ENCODE results near the gene CRMP1. TPM values are rescaled to one million over a fixed set of nuclear protein-coding genes. Genes with fewer than 3 reads are reported as not detected.
A peak's percentile ranks its signal among the peaks of the same experiment; 100 is the strongest.

The CRMP1 gene
- total and polyA plus RNA-seq, 2 of the 4 experiments (the other 2 are of a cell fraction), result 4.1 to 7.4 TPM

DNA sequence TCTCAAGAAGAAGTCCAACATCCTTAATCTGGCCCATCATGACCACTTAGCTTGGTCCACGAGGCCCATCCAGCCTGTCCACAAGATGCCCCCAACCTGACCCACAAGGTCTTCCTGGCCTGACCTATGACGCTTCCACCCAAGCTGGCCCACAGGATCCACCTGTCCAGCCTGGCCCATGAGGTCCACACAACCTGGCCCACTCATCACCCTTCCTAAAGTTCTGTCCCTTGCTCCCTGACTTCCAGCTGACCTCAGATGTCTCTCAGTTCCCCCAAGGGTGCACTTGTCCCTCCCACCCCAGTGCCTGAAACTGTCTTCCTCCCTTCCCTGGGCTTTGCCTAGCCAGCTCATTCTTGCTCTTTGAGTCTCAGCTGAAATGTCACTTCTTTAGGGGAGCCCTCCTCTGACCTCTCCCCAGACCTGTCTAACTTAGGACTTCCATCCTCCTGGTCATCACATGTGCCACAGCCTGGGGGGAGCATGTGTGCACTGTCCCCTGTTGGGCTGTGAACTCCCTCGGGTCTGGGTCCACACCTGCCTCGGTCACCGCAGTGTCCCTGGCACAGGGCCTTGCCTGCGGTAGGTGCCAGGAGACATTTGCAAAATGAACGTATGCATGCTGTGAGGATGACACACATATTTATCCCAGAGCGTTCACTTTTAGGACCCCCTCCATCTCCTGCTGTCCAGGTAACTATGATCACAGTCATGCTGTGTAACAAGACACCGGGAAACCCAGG lies 120.2 kb downstream of the CRMP1 start:
- intact Hi-C loops (cut with micrococcal nuclease), result no loop called here
- DNase-seq, result no peak
- in situ Hi-C loops (cut with MboI; ENCODE audit: low sequenced_read_pairs), result no loop called here
- ChIA-PET POLR2A (ENCODE audit: unreplicated experiment) (no interaction called here), CTCF (no interaction called here)
- H3K4me3 ChIP-seq (ENCODE audit: insufficient read depth, low read depth, low read length), result no peak overlapping the region
- peak overlapping the region; percentile 69 for H2AFZ ChIP-seq (replicated peaks; ENCODE audit: low read length, poor library complexity)
- H2AK9ac ChIP-seq (replicated peaks; ENCODE audit: low read depth, low read length, poor library complexity), result peak overlapping the region; percentile 100
- H2BK15ac ChIP-seq (ENCODE audit: low read depth, low read length), result no peak overlapping the region
- H3K27me3 ChIP-seq (ENCODE audit: control insufficient read depth, insufficient read depth, low read length), result no peaks in the 10 kb centered on the region
- no peak overlapping the region for H3K9ac ChIP-seq (ENCODE audit: low read depth, low read length)
- peaks cover 13% of the 10 kb centered on the region for H3K4me1 ChIP-seq (ENCODE audit: control insufficient read depth, insufficient read depth, low read length)
- peak overlapping the region; percentile 100 for H2BK5ac ChIP-seq (ENCODE audit: low read depth, low read length, poor library complexity, severe bottlenecking)
- 83% methylated on average over 6 of the region's 9 CpGs; no CpG with 5 or more reads in 1 of the 2 experiments for WGBS, 2 experiments (ENCODE audit: extremely low coverage in 2 of 2, insufficient read length in 1 of 2)
- no peak overlapping the region; the same call in 1 of the 2 replicates for H3K23ac ChIP-seq (ENCODE audit: low read depth, low read length)
- H3K4me2 ChIP-seq (ENCODE audit: low read depth, low read length), result no peak overlapping the region
- BruUV-seq (replicated peaks), result no TSS peak
- peak overlapping the region; percentile 98; the same call in 1 of the 2 replicates for H3K27ac ChIP-seq (ENCODE audit: insufficient read depth, low read length)
- peak overlapping the region; percentile 100 for H3K14ac ChIP-seq (replicated peaks; ENCODE audit: low read depth, low read length)
- peak overlapping the region; percentile 100 for H3K4ac ChIP-seq (ENCODE audit: low read depth, low read length)
- peaks cover 4% of the 10 kb centered on the region; the same call in 1 of the 2 replicates for H3K9me3 ChIP-seq (ENCODE audit: control insufficient read depth, insufficient read depth, low read length)
- peak overlapping the region; percentile 82 for H4K5ac ChIP-seq (ENCODE audit: low read depth, low read length)
- H3K79me1 ChIP-seq (ENCODE audit: low read depth in 1 of 2, low read length in 2 of 2), result peaks cover 14 to 46% of the 10 kb centered on the region in 2 experiments; a peak in 3 of 4 replicates
- H4K20me1 ChIP-seq (ENCODE audit: insufficient read depth, low read length), result no peaks in the 10 kb centered on the region
- peak overlapping the region; percentile 80; the same call in 1 of the 2 replicates for H2AK5ac ChIP-seq (ENCODE audit: low read depth, low read length)
- no peak overlapping the region for H3K56ac ChIP-seq (ENCODE audit: extremely low read depth, insufficient read depth, low read length)
- H2BK20ac ChIP-seq (ENCODE audit: low read depth, low read length), result peak overlapping the region; percentile 85
- H3K36me3 ChIP-seq (ENCODE audit: control insufficient read depth, insufficient read depth, low read length), result peaks cover 28% of the 10 kb centered on the region
- H3K18ac ChIP-seq (ENCODE audit: low read depth, low read length), result peak overlapping the region; percentile 76
- peaks cover 23% of the 10 kb centered on the region for H3K9me1 ChIP-seq (ENCODE audit: insufficient read depth, low read length)
- H4K91ac ChIP-seq (ENCODE audit: insufficient read depth, low read depth, low read length), result peak overlapping the region; percentile 100
- ATAC-seq (ENCODE audit: low read depth), result no peak; the same call in 1 of the 2 replicates
- dilution Hi-C loops (cut with HindIII; ENCODE audit: low sequenced_read_pairs, unreplicated experiment), result no loop called here
- H2BK120ac ChIP-seq (ENCODE audit: low read depth, low read length), result peak overlapping the region; percentile 99
- H4K8ac ChIP-seq (ENCODE audit: low read depth in 2 of 2, low read length in 2 of 2), result peak overlapping the region; percentile 94 to 100; a peak in 3 of 4 replicates
- TF ChIP-seq SMC3 (IDR thresholded peaks at IDR 0.05; ENCODE audit: low read depth, low read length) (no peak), RCOR1 (IDR thresholded peaks at IDR 0.05; ENCODE audit: insufficient replicate concordance, low read length) (no peak), CHD1 (IDR thresholded peaks at IDR 0.05; ENCODE audit: low read depth, low read length) (no peak), RFX5 (IDR thresholded peaks at IDR 0.05; ENCODE audit: low read depth, low read length) (no peak), MAZ (IDR thresholded peaks at IDR 0.05; ENCODE audit: borderline replicate concordance, low read depth, low read length) (no peak), CEBPB (IDR thresholded peaks at IDR 0.05; ENCODE audit: low read depth, low read length) (no peak), NFE2L2 (IDR thresholded peaks at IDR 0.05; ENCODE audit: low read depth, low read length) (no peak), RAD21 (IDR thresholded peaks at IDR 0.05; ENCODE audit: low read length) (no peak), POLR2A (IDR thresholded peaks at IDR 0.05; ENCODE audit: low read depth, low read length) (no peak), FOS (IDR thresholded peaks at IDR 0.05; ENCODE audit: low read depth, low read length) (no peak), MXI1 (IDR thresholded peaks at IDR 0.05; ENCODE audit: borderline replicate concordance, low read depth, low read length) (no peak), MAFK (IDR thresholded peaks at IDR 0.05; ENCODE audit: low read depth, low read length) (no peak), BHLHE40 (IDR thresholded peaks at IDR 0.05; ENCODE audit: low read depth, low read length) (no peak)
- TF ChIP-seq, protein P1, sequence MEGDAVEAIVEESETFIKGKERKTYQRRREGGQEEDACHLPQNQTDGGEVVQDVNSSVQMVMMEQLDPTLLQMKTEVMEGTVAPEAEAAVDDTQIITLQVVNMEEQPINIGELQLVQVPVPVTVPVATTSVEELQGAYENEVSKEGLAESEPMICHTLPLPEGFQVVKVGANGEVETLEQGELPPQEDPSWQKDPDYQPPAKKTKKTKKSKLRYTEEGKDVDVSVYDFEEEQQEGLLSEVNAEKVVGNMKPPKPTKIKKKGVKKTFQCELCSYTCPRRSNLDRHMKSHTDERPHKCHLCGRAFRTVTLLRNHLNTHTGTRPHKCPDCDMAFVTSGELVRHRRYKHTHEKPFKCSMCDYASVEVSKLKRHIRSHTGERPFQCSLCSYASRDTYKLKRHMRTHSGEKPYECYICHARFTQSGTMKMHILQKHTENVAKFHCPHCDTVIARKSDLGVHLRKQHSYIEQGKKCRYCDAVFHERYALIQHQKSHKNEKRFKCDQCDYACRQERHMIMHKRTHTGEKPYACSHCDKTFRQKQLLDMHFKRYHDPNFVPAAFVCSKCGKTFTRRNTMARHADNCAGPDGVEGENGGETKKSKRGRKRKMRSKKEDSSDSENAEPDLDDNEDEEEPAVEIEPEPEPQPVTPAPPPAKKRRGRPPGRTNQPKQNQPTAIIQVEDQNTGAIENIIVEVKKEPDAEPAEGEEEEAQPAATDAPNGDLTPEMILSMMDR (conservative IDR thresholded peaks at IDR 0.05; ENCODE audit: low read depth, low read length), result no peak
- TF ChIP-seq, protein P2, sequence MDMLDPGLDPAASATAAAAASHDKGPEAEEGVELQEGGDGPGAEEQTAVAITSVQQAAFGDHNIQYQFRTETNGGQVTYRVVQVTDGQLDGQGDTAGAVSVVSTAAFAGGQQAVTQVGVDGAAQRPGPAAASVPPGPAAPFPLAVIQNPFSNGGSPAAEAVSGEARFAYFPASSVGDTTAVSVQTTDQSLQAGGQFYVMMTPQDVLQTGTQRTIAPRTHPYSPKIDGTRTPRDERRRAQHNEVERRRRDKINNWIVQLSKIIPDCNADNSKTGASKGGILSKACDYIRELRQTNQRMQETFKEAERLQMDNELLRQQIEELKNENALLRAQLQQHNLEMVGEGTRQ (IDR thresholded peaks at IDR 0.05; ENCODE audit: low read depth, low read length), result no peak
